H7 (cell line): ENCODE data around the gene IL17RB. TPM values are rescaled to one million over a fixed set of nuclear protein-coding genes. Genes with fewer than 3 reads are reported as not detected.

Experiments used
- DNase-seq: peaks from one replicate; pipeline ENCODE4 v3.0.0; 2012
- H3K27me3 ChIP-seq: 2 replicates; pipeline ENCODE4 v1.6.0; 2011; ENCODE audit warnings: mild to moderate bottlenecking, low read length; ENCODE audit not compliant: control insufficient read depth, insufficient read depth
- H3K36me3 ChIP-seq: replicated peaks from 2 replicates; pipeline ENCODE4 v1.5.1; 2011; ENCODE audit warnings: low read length; ENCODE audit not compliant: control insufficient read depth, insufficient read depth
- H3K4me3 ChIP-seq: 2 replicates; pipeline ENCODE4 v1.5.1; 2011; ENCODE audit warnings: low read depth, mild to moderate bottlenecking, control low read depth, low read length, moderate library complexity; ENCODE audit not compliant: insufficient read depth
- total RNA-seq: library from RNA; depleted of rRNA; stranded (reverse); fragments of >200 nt; shearing (Covaris generic); gene quantifications from 2 replicates; pipeline ENCODE4 v1.2.3, GENCODE V29; 2014

IL17RB gene
- total RNA-seq, 1 experiment from 2014 or later, result 8.9 TPM

DNA sequence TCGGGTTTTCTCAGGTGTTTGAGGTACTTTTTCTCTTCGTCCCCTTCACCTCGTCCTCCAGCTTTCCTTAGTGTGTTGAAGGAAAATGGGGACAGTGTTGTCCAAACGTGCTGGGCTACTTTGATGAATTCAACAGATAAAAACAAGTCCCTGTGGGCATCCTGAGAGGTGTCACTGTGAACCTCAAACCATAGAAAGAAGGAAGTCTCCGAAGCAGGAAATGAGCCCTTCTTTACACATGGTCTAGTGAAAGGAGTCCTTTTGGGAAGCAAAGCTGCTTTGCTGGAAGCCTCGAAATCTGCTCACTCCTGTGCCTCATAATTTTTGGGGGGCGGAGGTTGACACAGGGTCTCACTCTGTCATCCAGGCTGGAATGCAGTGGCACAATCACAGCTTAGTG is 10.6 kb downstream of the IL17RB start:
- peaks cover 3% of the 10 kb centered on the region for H3K36me3 ChIP-seq
- DNase-seq, result no peak
- no peak overlapping the region for H3K4me3 ChIP-seq
- no peaks in the 10 kb centered on the region for H3K27me3 ChIP-seq

DNA sequence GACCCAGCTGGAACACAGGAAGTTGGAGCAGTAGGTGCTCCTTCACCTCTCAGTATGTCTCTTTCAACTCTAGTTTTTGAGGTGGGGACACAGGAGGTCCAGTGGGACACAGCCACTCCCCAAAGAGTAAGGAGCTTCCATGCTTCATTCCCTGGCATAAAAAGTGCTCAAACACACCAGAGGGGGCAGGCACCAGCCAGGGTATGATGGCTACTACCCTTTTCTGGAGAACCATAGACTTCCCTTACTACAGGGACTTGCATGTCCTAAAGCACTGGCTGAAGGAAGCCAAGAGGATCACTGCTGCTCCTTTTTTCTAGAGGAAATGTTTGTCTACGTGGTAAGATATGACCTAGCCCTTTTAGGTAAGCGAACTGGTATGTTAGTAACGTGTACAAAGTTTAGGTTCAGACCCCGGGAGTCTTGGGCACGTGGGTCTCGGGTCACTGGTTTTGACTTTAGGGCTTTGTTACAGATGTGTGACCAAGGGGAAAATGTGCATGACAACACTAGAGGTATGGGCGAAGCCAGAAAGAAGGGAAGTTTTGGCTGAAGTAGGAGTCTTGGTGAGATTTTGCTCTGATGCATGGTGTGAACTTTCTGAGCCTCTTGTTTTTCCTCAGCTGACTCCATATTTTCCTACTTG is 11.9 kb downstream of the IL17RB start:
- peak; percentile 32 for DNase-seq
- no peaks in the 10 kb centered on the region for H3K27me3 ChIP-seq
- H3K4me3 ChIP-seq, result no peak overlapping the region
- peaks cover 3% of the 10 kb centered on the region for H3K36me3 ChIP-seq

DNA sequence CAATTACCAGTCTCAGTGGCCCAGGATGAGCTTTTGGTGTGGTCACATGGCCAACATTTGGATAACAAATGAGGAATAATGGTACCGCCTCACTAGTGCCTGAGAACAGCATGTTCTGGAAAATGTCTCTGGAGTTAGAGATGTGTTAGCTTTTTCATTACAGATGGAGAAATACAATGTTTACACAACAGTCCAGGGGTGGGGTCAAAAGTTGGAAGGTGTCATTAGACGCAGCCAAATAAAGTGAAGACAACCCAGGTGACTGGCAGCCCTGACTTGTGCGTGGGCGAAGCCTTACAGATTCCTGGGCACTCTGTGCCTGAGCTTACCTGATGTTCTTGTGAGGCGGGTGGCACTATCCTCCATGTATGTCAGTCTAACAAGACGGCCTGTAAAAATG is 12.8 kb downstream of the IL17RB start:
- no peak for DNase-seq
- Histone ChIP-seq H3K27me3 (no peaks in the 10 kb centered on the region), H3K4me3 (no peak overlapping the region), H3K36me3 (peaks cover 3% of the 10 kb centered on the region)

DNA sequence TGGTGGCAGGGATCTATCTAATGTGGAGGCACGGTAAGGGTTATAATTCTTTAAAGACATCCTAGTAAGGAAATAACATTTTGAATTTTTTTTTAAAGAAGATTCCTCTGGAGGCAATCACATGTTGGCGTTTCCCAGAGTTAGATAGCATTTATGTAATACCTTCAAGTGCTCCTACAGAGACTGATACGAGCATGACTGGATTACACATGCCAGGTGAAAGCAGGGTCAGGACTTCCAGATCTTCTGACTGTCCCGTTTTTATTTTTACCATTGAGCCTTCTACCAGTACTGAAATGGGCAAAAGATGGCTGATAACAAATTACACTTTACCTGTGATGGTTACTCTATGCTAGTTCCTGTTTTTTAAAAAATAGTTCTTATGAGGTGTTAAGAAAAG is 13.8 kb downstream of the IL17RB start:
- peaks cover 8% of the 10 kb centered on the region for H3K36me3 ChIP-seq
- no peaks in the 10 kb centered on the region for H3K27me3 ChIP-seq
- no peak for DNase-seq
- no peak overlapping the region for H3K4me3 ChIP-seq

DNA sequence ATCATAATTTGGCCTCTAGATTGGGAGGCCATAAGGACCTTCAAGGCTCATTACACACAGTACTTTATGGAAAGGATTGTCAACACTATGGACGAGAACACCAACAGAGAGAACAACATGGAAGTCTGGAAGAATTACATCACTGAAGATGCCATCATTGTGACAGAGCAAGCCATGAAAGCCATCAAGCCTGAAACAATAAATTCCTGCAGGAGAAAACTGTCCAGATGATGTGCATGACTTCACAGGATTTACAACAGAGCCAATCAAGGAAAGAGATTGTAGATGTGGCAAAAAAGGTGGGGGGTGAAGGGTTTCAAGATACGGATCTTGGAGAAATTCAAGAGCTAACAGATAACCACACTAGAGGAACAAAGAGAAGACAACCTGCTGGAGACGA is 15.9 kb downstream of the IL17RB start:
- no peak for DNase-seq
- Histone ChIP-seq H3K4me3 (no peak overlapping the region), H3K36me3 (peaks cover 8% of the 10 kb centered on the region), H3K27me3 (no peaks in the 10 kb centered on the region)

DNA sequence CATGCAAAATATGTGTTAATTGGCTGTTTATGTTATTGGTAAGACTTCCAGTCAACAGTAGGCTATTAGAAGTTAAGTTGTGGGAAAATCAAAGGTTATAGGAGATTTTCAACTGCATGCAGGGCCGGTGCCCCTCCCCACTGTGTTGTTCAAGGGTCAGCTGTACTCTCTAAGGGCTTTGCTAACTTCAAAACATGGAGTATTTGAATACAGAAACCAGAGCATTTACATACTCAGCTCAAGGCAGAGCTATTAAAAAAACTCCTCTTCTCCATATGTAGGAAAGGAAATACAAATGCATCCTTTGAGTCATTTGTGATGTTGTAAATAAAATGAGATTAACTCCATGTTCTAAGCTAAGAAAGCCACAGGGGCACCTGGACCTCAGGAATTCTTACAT is 16.8 kb downstream of the IL17RB start:
- Histone ChIP-seq H3K27me3 (no peaks in the 10 kb centered on the region), H3K4me3 (no peak overlapping the region), H3K36me3 (peaks cover 9% of the 10 kb centered on the region)
- DNase-seq, result no peak

DNA sequence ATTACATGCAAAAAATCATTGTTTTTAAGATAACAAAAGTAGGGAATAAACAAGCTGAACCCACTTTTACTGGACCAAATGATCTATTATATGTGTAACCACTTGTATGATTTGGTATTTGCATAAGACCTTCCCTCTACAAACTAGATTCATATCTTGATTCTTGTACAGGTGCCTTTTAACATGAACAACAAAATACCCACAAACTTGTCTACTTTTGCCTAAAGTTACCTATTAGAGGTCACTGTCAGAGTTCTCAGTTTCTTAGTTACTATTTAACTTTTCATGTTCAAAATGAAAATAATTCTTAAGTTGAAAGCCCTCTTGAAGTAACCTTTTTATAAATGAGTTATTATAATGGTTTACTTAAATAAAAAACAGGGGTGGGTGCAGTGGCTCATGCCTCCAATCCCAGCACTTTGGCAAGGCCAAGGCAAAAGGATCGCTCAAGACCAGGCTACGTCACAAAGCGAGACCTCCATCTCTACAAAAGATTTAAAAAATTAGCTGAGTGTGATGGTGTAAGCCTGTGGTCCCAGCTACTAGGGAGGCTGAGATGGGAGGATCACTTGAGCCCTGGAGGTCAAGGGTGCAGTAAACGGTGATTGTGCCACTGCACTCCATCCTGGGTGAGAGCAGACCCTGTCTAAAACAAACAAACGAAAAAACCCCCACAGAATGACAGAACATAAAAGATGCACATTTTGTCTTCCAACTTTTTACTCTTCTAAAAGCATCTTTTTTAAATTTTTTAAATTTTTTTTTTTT is 19.5 kb downstream of the IL17RB start:
- H3K36me3 ChIP-seq, result peaks cover 18% of the 10 kb centered on the region
- H3K4me3 ChIP-seq, result no peak overlapping the region
- no peaks in the 10 kb centered on the region for H3K27me3 ChIP-seq
- DNase-seq, result no peak

DNA sequence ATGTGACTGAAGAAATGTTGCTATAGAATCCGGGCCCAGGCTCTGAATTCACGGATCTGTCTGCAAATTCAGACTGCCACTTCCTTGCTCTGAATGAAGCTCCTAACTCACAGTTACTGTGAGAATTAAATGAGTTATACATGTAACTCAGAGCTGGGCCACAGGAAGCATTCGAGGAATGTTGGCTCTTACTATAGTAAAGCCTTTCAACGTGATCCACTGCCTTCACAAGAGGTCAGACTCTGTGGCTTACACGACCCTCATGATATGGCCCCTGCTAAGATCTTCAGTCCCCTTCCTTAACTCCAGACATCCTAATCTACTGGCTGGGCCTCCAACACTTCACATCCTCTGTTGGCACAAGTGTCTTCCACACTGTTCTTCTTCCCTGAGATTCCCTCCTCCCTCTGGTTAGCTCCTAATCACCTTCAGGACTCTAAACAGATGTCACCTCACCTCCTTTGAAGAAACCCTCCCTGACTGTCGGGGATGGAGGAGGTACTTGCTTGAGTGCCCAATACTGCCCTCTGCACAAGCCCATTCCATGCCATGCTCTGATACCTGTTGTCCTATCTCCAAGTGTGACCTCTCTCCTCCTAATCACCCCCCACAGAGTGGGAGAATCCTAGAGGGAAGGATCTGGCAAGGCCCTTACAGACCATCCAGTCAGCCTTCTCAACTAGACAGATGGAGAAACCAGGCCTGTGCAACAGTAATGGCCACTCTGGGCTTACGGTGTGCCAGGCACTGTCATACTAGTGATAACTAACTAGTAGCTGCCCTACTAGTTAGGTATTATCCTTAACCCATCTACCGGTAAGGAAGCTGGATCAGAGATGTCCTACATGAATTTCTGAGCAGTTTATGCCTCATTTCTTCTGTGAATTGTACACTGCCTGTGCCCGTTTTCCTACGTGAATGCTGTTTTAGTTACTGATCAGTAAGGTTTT is 34.3 kb downstream of the IL17RB start:
- Histone ChIP-seq H3K4me3 (peak overlapping the region; percentile 74), H3K36me3 (peaks cover 20% of the 10 kb centered on the region), H3K27me3 (no peaks in the 10 kb centered on the region)
- peak; percentile 34 for DNase-seq

DNA sequence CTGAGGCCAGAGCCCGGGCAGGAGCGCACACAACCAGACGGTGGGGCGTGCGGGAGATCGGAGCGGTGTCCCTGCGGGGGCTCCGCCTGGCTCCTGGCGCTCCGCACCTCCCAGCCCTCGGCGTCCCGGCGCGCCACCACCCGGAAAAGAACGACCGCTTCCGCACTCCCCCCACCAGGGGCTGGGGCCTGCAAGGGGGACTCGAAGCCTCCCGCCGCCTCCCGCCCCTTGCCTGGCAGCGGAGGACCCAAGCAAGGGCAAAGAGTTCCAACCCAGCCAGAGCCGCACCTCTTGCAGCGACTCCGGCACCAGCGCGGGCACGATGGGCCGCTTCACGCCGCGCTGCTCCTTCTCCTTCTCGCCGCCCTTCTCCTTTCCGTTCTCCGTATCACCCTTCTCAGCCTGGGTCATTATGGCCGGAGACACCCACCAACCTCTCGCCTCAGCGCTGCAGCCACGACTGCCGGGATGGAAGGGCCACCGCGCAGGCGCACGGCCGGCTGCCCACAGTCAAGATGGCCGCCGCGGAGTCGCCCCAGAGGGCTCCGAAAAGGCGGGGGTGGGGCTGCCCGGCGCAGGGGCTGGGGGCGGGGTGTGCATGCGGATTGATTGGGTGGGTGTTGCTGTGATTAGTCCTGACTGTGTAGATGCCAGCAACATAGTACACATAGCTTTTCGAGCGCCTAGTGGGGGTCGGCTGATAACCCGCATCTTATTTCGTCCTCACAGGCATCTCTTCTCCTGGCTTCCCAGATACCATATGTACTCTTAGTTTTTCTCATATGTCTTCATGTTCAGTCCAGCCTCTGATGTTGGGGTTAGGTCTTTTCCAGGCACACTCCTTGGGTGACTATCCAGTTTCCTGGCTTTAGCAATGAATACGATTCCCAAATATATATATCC is 35.6 kb downstream of the IL17RB start, which contains the start of gene ACTR8:
Gene ACTR8 (minus strand): TSS at position 462 of the 903 bp plus-strand sequence. CDS start 51 bp downstream, at position 411.
- Histone ChIP-seq H3K36me3 (peaks cover 20% of the 10 kb centered on the region), H3K27me3 (no peaks in the 10 kb centered on the region), H3K4me3 (peak within 1 kb of the TSS; percentile 74)
- peak; percentile 97 for DNase-seq

DNA sequence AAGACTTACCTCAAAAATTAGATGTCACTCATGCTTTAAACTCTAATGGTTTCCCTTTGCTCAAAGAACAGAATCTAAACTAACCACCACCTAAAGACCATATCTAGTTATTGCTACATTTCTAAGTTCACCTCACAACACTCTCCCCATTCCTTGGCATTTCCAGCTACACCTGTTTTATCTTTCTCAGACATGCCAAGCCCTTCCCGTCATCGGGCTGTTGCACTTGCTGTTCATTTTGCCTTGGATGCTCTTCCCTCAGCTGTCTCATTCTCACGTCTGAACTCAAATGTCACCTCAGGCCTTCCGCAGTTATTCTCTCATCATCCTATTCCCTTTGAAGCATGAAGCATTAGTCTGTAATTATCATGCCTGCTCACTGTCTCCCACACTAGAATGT is 36.6 kb downstream of the IL17RB start:
- no peak overlapping the region for H3K4me3 ChIP-seq
- peaks cover 13% of the 10 kb centered on the region for H3K36me3 ChIP-seq
- H3K27me3 ChIP-seq, result no peaks in the 10 kb centered on the region
- DNase-seq, result no peak

DNA sequence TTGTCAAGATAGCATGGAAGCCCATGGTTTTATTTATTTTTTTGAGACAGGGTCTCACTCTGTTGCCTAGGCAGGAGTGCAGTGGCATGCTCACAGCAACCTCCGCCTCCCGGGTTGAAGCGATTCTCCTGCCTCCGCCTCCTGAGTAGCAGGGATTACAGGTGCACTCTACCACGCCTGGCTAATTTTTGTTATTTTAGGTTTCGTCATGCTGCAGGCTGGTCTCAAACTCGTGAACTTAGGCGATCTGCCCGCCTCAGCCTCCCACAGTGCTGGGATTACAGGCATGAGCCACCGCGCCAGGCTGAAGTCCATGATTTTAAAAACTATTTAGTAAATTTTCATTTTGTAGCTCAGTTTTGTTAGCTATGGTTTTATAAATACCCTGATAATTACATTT is 38.3 kb downstream of the IL17RB start:
- no peak for DNase-seq
- no peak overlapping the region for H3K4me3 ChIP-seq
- H3K27me3 ChIP-seq, result no peaks in the 10 kb centered on the region
- peaks cover 7% of the 10 kb centered on the region for H3K36me3 ChIP-seq

DNA sequence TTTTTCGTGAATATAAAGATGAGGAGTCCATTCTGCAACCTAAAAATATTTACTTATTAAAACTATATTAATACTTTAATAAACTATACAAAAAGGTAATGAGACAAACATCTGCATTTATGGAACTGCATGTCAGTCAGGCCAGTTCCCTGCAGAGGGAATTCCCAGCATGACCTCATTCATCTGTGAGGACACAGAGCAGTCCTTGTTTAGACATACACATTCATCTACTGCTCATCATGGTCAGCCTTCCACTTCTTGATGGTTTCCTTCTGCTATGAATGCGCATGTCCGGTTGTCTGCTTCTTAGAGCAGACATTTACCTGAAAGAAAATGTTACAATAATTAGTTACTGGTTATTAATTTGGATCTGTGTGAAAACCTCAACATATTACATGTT is 38.9 kb downstream of the IL17RB start:
- Histone ChIP-seq H3K36me3 (peaks cover 4% of the 10 kb centered on the region), H3K27me3 (no peaks in the 10 kb centered on the region), H3K4me3 (no peak overlapping the region)
- DNase-seq, result no peak

DNA sequence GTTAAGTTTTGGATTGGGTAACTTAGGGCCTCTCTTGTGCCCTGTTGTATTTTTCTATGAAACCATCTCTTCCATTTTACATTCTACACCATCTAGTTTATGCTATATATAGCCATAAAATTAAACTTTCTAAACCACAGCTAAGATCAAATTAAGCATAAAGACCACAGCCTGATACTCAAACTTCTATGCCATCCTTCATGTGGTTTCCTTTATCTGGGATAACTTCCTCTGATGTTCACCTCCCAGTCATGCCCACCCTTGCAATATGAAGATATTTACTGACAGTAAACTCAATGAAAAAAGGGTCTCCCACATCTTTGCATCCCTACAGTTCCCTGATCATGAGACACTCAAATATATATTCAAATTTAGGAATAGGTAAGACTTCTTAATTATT is 41.1 kb downstream of the IL17RB start:
- no peak for DNase-seq
- Histone ChIP-seq H3K36me3 (peaks cover 4% of the 10 kb centered on the region), H3K4me3 (no peak overlapping the region), H3K27me3 (no peaks in the 10 kb centered on the region)

DNA sequence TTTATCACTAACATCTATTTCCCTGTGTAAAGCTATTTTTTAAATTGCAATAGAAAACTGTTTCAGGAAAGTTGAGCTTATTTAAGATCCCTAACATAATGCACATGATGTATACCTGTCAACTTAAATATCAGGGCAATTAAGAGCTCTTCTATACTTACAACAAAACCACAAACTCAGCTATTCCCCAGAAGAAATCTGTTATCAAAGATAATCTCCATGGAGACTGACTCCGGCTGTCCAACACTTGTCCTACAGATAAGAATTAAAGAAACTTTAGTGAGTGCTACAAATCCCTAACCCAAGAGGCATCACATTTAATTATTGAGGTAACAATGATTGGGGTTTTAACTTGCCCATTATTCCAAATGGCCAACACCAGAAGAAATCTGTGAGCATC is 41.9 kb downstream of the IL17RB start:
- H3K27me3 ChIP-seq, result no peaks in the 10 kb centered on the region
- peaks cover 4% of the 10 kb centered on the region for H3K36me3 ChIP-seq
- no peak for DNase-seq
- no peak overlapping the region for H3K4me3 ChIP-seq
